Measurements from ENCODE around the gene STPG2. TPM values are rescaled to one million over a fixed set of nuclear protein-coding genes. Genes with fewer than 3 reads are reported as not detected.

STPG2 gene
- total and polyA plus RNA-seq, 2 of the 8 experiments (the other 6 are each of a cell fraction or from before 2014, with no cell fraction given), result 0.03 TPM; not detected in 1

- TF ChIP-seq CHD7 (IDR thresholded peaks at IDR 0.05; ENCODE audit: insufficient replicate concordance, low read length), result no peak
- TF ChIP-seq CHD1 (IDR thresholded peaks at IDR 0.05; ENCODE audit: low read depth, low read length), result no peak
- no peak for TF ChIP-seq CEBPB (IDR thresholded peaks at IDR 0.05; ENCODE audit: low read depth, low read length)
- TF ChIP-seq POLR2AphosphoS5 (IDR thresholded peaks at IDR 0.05; ENCODE audit: low read depth, low read length), result no peak
- no peak for TF ChIP-seq NANOG (IDR thresholded peaks at IDR 0.05; ENCODE audit: insufficient read depth, low read depth, low read length, poor library complexity, severe bottlenecking)
- no peak for TF ChIP-seq EP300 (IDR thresholded peaks at IDR 0.05; ENCODE audit: borderline replicate concordance in 1 of 2, low read depth in 2 of 2, low read length in 2 of 2)
- no peak for TF ChIP-seq ATF2 (IDR thresholded peaks at IDR 0.05; ENCODE audit: low read length)
- no peak for TF ChIP-seq TEAD4 (IDR thresholded peaks at IDR 0.05; ENCODE audit: low read depth, low read length)
- TF ChIP-seq JUN (IDR thresholded peaks at IDR 0.05; ENCODE audit: low read depth, low read length), result no peak
- TF ChIP-seq ASH2L (IDR thresholded peaks at IDR 0.05; ENCODE audit: low read length), result no peak
- TF ChIP-seq SUZ12 (IDR thresholded peaks at IDR 0.05; ENCODE audit: low read length), result no peak
Observed at GRCh38 chr4:98068495-98068894, 74.8 kb downstream of the STPG2 start (continued).

Data from H1 (cell line).